HepG2 (cell line): ENCODE measurements around the gene TMC8. TPM values are rescaled to one million over a fixed set of nuclear protein-coding genes. Genes with fewer than 3 reads are reported as not detected.

Source experiments
- ELF4 ChIP-seq: sonication (generic); formaldehyde crosslinking; IDR thresholded peaks from 2 replicates; pipeline ENCODE4 v1.5.0; 2020; ENCODE audit warnings: missing genetic modification reagents, mild to moderate bottlenecking, moderate library complexity, borderline replicate concordance
- PPARG ChIP-seq: conservative IDR thresholded peaks from 2 replicates; pipeline ENCODE4 v1.6.1; 2016; ENCODE audit warnings: missing biosample characterization, missing genetic modification reagents
- RAD51 ChIP-seq: fragments of 450-650 bp; IDR thresholded peaks from 2 replicates; pipeline ENCODE4 v1.6.1; 2016; ENCODE audit warnings: borderline replicate concordance
- SALL2 ChIP-seq: sonication (generic); formaldehyde crosslinking; IDR thresholded peaks from 2 replicates; pipeline ENCODE4 v1.8.1; 2023; ENCODE audit warnings: mild to moderate bottlenecking, missing genetic modification reagents, inconsistent platforms
- polyA plus RNA-seq, 8 experiments: library from polyadenylated mRNA; depleted of rRNA in 3 of 8; stranded (reverse) in 7 of 8; unstranded in 1 of 8; fragments of >200 nt; fragmentation: Illumina TruSeq in 4 of 8; extraction: Trizol in 4 of 8; gene quantifications; 2 replicates each; pipeline versions ENCODE4 v1.2.1 to v1.2.3, GENCODE V29; 2011 to 2016; ENCODE audit warnings: low read depth in 4 of 8, missing spikeins in 1 of 8, mixed read lengths in 1 of 8; ENCODE audit not compliant: insufficient read depth in 1 of 8
- total RNA-seq, 5 experiments: library from RNA; depleted of rRNA; stranded (reverse); fragments of >200 nt; fragmentation: Illumina TruSeq; extraction: Trizol; gene quantifications; 2 replicates each; pipeline ENCODE4 v1.2.3, GENCODE V29; 2016; ENCODE audit warnings: low read depth in 1 of 5
- TF ChIP-seq, protein P1 (sequence below): conservative IDR thresholded peaks from 2 replicates; pipeline ENCODE4 v1.6.1; 2018; ENCODE audit warnings: missing genetic modification reagents
- TF ChIP-seq, protein P2 (sequence below): sonication (generic); formaldehyde crosslinking; conservative IDR thresholded peaks from 2 replicates; pipeline ENCODE4 v1.8.1; 2023; ENCODE audit warnings: missing genetic modification reagents
- TF ChIP-seq, protein P3 (sequence below): sonication (generic); formaldehyde crosslinking; IDR thresholded peaks from 2 replicates; pipeline ENCODE4 v1.9.0; 2021; ENCODE audit warnings: mild to moderate bottlenecking, missing genetic modification reagents
- TF ChIP-seq, protein P4 (sequence below): sonication (generic); formaldehyde crosslinking; conservative IDR thresholded peaks from 2 replicates; pipeline ENCODE4 v1.8.0; 2022; ENCODE audit warnings: missing genetic modification reagents
- TF ChIP-seq, protein P5 (sequence below): sonication (generic); formaldehyde crosslinking; IDR thresholded peaks from 2 replicates; pipeline ENCODE4 v1.4.0; 2020; ENCODE audit warnings: missing genetic modification reagents

The TMC8 gene
- total and polyA plus RNA-seq, 2 of the 13 experiments (the other 11 are each of a cell fraction or from before 2014, with no cell fraction given): 0.53 to 7.8 TPM

DNA sequence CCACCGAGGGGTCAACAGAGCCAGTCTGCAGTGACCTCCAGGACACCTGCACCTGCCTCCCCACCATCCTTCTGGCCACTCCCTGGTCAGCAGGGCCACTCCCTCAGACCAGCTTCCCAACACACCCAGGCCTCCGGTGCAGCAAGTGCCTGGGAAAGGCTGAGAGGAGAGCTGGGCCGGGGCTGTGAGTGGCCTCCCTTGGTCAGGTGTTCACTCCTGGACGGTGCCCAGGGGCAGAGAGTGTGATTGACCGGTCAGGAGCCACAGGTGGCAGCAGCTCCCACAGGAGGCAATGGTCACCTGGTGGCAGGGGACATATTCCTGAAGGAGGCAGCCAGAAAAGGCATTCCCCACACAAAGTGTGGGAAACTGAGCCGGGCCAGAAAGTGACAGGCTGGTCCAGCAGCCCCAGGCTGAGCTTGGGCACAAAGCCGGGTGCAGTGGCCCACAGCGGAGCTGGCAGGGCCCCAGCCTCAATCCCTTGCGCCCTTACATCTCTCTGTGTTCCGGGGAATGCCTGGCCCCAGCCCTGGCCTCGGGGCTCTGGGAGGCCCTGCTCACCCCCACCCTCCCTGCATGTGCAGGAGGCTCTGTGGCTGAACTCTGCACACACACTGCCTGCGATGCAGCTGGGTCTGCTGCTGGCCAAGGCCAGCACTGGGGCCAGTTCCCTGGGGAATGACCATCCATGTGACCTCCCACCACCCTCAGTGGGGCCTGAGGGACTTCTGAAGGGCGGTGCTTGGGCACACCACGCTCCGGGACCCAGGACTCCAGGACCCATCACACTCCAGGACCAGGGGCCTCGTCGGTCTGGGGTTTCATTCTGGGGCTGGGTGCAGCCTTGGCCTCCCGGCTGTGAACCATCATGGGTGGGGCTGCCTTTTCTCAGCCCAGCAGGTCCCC lies 14.4 kb downstream of the TMC8 start (continued):
- TF ChIP-seq SALL2 (CRISPR knock-in tag): no peak
- no peak for TF ChIP-seq ELF4 (CRISPR knock-in tag)
- TF ChIP-seq, protein P1, sequence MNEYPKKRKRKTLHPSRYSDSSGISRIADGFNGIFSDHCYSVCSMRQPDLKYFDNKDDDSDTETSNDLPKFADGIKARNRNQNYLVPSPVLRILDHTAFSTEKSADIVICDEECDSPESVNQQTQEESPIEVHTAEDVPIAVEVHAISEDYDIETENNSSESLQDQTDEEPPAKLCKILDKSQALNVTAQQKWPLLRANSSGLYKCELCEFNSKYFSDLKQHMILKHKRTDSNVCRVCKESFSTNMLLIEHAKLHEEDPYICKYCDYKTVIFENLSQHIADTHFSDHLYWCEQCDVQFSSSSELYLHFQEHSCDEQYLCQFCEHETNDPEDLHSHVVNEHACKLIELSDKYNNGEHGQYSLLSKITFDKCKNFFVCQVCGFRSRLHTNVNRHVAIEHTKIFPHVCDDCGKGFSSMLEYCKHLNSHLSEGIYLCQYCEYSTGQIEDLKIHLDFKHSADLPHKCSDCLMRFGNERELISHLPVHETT: peak; percentile 72; the same call in 1 of the 2 replicates
- TF ChIP-seq PPARG (CRISPR knock-in tag): peak; percentile 81; the same call in 1 of the 2 replicates
- TF ChIP-seq, protein P2, sequence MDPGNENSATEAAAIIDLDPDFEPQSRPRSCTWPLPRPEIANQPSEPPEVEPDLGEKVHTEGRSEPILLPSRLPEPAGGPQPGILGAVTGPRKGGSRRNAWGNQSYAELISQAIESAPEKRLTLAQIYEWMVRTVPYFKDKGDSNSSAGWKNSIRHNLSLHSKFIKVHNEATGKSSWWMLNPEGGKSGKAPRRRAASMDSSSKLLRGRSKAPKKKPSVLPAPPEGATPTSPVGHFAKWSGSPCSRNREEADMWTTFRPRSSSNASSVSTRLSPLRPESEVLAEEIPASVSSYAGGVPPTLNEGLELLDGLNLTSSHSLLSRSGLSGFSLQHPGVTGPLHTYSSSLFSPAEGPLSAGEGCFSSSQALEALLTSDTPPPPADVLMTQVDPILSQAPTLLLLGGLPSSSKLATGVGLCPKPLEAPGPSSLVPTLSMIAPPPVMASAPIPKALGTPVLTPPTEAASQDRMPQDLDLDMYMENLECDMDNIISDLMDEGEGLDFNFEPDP: no peak
- TF ChIP-seq, protein P3, sequence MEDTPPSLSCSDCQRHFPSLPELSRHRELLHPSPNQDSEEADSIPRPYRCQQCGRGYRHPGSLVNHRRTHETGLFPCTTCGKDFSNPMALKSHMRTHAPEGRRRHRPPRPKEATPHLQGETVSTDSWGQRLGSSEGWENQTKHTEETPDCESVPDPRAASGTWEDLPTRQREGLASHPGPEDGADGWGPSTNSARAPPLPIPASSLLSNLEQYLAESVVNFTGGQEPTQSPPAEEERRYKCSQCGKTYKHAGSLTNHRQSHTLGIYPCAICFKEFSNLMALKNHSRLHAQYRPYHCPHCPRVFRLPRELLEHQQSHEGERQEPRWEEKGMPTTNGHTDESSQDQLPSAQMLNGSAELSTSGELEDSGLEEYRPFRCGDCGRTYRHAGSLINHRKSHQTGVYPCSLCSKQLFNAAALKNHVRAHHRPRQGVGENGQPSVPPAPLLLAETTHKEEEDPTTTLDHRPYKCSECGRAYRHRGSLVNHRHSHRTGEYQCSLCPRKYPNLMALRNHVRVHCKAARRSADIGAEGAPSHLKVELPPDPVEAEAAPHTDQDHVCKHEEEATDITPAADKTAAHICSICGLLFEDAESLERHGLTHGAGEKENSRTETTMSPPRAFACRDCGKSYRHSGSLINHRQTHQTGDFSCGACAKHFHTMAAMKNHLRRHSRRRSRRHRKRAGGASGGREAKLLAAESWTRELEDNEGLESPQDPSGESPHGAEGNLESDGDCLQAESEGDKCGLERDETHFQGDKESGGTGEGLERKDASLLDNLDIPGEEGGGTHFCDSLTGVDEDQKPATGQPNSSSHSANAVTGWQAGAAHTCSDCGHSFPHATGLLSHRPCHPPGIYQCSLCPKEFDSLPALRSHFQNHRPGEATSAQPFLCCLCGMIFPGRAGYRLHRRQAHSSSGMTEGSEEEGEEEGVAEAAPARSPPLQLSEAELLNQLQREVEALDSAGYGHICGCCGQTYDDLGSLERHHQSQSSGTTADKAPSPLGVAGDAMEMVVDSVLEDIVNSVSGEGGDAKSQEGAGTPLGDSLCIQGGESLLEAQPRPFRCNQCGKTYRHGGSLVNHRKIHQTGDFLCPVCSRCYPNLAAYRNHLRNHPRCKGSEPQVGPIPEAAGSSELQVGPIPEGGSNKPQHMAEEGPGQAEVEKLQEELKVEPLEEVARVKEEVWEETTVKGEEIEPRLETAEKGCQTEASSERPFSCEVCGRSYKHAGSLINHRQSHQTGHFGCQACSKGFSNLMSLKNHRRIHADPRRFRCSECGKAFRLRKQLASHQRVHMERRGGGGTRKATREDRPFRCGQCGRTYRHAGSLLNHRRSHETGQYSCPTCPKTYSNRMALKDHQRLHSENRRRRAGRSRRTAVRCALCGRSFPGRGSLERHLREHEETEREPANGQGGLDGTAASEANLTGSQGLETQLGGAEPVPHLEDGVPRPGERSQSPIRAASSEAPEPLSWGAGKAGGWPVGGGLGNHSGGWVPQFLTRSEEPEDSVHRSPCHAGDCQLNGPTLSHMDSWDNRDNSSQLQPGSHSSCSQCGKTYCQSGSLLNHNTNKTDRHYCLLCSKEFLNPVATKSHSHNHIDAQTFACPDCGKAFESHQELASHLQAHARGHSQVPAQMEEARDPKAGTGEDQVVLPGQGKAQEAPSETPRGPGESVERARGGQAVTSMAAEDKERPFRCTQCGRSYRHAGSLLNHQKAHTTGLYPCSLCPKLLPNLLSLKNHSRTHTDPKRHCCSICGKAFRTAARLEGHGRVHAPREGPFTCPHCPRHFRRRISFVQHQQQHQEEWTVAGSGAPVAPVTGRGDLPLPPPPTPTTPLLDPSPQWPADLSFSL (CRISPR knock-in tag): 0 out of 2 replicates have a peak, but pooled peaks have one; percentile 37
- TF ChIP-seq, protein P4, sequence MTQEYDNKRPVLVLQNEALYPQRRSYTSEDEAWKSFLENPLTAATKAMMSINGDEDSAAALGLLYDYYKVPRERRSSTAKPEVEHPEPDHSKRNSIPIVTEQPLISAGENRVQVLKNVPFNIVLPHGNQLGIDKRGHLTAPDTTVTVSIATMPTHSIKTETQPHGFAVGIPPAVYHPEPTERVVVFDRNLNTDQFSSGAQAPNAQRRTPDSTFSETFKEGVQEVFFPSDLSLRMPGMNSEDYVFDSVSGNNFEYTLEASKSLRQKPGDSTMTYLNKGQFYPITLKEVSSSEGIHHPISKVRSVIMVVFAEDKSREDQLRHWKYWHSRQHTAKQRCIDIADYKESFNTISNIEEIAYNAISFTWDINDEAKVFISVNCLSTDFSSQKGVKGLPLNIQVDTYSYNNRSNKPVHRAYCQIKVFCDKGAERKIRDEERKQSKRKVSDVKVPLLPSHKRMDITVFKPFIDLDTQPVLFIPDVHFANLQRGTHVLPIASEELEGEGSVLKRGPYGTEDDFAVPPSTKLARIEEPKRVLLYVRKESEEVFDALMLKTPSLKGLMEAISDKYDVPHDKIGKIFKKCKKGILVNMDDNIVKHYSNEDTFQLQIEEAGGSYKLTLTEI: no peak
- TF ChIP-seq, protein P5, sequence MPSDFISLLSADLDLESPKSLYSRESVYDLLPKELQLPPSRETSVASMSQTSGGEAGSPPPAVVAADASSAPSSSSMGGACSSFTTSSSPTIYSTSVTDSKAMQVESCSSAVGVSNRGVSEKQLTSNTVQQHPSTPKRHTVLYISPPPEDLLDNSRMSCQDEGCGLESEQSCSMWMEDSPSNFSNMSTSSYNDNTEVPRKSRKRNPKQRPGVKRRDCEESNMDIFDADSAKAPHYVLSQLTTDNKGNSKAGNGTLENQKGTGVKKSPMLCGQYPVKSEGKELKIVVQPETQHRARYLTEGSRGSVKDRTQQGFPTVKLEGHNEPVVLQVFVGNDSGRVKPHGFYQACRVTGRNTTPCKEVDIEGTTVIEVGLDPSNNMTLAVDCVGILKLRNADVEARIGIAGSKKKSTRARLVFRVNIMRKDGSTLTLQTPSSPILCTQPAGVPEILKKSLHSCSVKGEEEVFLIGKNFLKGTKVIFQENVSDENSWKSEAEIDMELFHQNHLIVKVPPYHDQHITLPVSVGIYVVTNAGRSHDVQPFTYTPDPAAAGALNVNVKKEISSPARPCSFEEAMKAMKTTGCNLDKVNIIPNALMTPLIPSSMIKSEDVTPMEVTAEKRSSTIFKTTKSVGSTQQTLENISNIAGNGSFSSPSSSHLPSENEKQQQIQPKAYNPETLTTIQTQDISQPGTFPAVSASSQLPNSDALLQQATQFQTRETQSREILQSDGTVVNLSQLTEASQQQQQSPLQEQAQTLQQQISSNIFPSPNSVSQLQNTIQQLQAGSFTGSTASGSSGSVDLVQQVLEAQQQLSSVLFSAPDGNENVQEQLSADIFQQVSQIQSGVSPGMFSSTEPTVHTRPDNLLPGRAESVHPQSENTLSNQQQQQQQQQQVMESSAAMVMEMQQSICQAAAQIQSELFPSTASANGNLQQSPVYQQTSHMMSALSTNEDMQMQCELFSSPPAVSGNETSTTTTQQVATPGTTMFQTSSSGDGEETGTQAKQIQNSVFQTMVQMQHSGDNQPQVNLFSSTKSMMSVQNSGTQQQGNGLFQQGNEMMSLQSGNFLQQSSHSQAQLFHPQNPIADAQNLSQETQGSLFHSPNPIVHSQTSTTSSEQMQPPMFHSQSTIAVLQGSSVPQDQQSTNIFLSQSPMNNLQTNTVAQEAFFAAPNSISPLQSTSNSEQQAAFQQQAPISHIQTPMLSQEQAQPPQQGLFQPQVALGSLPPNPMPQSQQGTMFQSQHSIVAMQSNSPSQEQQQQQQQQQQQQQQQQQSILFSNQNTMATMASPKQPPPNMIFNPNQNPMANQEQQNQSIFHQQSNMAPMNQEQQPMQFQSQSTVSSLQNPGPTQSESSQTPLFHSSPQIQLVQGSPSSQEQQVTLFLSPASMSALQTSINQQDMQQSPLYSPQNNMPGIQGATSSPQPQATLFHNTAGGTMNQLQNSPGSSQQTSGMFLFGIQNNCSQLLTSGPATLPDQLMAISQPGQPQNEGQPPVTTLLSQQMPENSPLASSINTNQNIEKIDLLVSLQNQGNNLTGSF (CRISPR knock-in tag): peak; percentile 66; the same call in 1 of the 2 replicates
- no peak for TF ChIP-seq RAD51
